Liver (tissue), 9 donors: ENCODE results near the gene GIMAP6. TPM values are rescaled to one million over a fixed set of nuclear protein-coding genes. Genes with fewer than 3 reads are reported as not detected.

Experiments used
- DNase-seq: peaks from one replicate; pipeline ENCODE4 v3.0.0-alpha.2; 2017; ENCODE audit warnings: low spot score
- H3K27ac ChIP-seq, 2 donors: one replicate each; pipeline ENCODE4 v1.7.0; 2013; ENCODE audit warnings: inconsistent platforms in 2 of 2, low read length in 2 of 2, control low read depth in 1 of 2, low read depth in 1 of 2, mild to moderate bottlenecking in 1 of 2
- H3K27me3 ChIP-seq, 4 donors: one replicate each; pipeline versions ENCODE4 v1.6.1 to v1.7.0; 2013; ENCODE audit warnings: low read length in 3 of 4, inconsistent platforms in 1 of 4, mild to moderate bottlenecking in 1 of 4, moderate library complexity in 1 of 4; ENCODE audit not compliant: control insufficient read depth in 4 of 4, insufficient read depth in 4 of 4
- H3K36me3 ChIP-seq, 4 donors: one replicate each; pipeline versions ENCODE4 v1.6.1 to v1.7.0; 2013; ENCODE audit warnings: low read length in 3 of 4, mild to moderate bottlenecking in 3 of 4, low read depth in 1 of 4, moderate library complexity in 1 of 4; ENCODE audit not compliant: control insufficient read depth in 4 of 4, insufficient read depth in 3 of 4
- H3K4me1 ChIP-seq, 4 donors: one replicate each; pipeline versions ENCODE4 v1.6.1 to v1.7.0; 2013; ENCODE audit warnings: low read length in 3 of 4, mild to moderate bottlenecking in 3 of 4, moderate library complexity in 1 of 4; ENCODE audit not compliant: control insufficient read depth in 4 of 4, insufficient read depth in 4 of 4
- H3K4me3 ChIP-seq, 3 donors: one replicate each; pipeline versions ENCODE4 v1.6.1 to v1.7.0; 2013; ENCODE audit warnings: low read length in 3 of 3, control low read depth in 1 of 3, low read depth in 1 of 3, mild to moderate bottlenecking in 1 of 3
- H3K9ac ChIP-seq, 2 donors: one replicate each; pipeline ENCODE4 v1.7.0; 2013; ENCODE audit warnings: low read length in 2 of 2, mild to moderate bottlenecking in 2 of 2, moderate library complexity in 2 of 2, control low read depth in 1 of 2, low read depth in 1 of 2
- H3K9me3 ChIP-seq, 4 donors: one replicate each; pipeline versions ENCODE4 v1.6.1 to v1.7.0; 2013; ENCODE audit warnings: low read length in 3 of 4; ENCODE audit not compliant: control insufficient read depth in 4 of 4
- EGR1 ChIP-seq, 2 donors: IDR thresholded peaks; 2 replicates each; pipeline ENCODE4 v1.6.1; 2016 to 2018; ENCODE audit warnings: antibody characterized with exemption in 2 of 2, low read depth in 2 of 2
- FOXA1 ChIP-seq: IDR thresholded peaks from 2 replicates; pipeline ENCODE4 v1.6.1; 2016; ENCODE audit warnings: antibody characterized with exemption
- FOXA2 ChIP-seq: IDR thresholded peaks from 2 replicates; pipeline ENCODE4 v1.6.1; 2016; ENCODE audit warnings: antibody characterized with exemption
- GABPA ChIP-seq, 2 donors: IDR thresholded peaks in 1 of 2; conservative IDR thresholded peaks in 1 of 2; 2 replicates each; pipeline ENCODE4 v1.6.1; 2016; ENCODE audit warnings: antibody characterized with exemption in 2 of 2, mild to moderate bottlenecking in 1 of 2, moderate library complexity in 1 of 2
- HNF4A ChIP-seq, 2 donors: conservative IDR thresholded peaks; 2 replicates each; pipeline ENCODE4 v1.6.1; 2016; ENCODE audit warnings: antibody characterized with exemption in 2 of 2, mild to moderate bottlenecking in 2 of 2
- JUND ChIP-seq, 2 donors: IDR thresholded peaks; 2 replicates each; pipeline ENCODE4 v1.6.1; 2016; ENCODE audit warnings: antibody characterized with exemption in 2 of 2
- NR2F2 ChIP-seq: IDR thresholded peaks from 2 replicates; pipeline ENCODE4 v1.6.1; 2016; ENCODE audit warnings: antibody characterized with exemption
- RAD21 ChIP-seq, 2 donors: IDR thresholded peaks; 2 replicates each; pipeline ENCODE4 v1.6.1; 2016; ENCODE audit warnings: antibody characterized with exemption in 2 of 2, mild to moderate bottlenecking in 2 of 2
- TAF1 ChIP-seq: conservative IDR thresholded peaks from 2 replicates; pipeline ENCODE4 v1.6.1; 2016; ENCODE audit warnings: antibody characterized with exemption, mild to moderate bottlenecking
- YY1 ChIP-seq: IDR thresholded peaks from 2 replicates; pipeline ENCODE4 v1.6.1; 2016; ENCODE audit warnings: antibody characterized with exemption, mild to moderate bottlenecking
- WGBS: extraction: QIAGEN DNeasy Blood & Tissue Kit; methylation state at CpG from one replicate; pipeline ENCODE4 v1.1.7; 2013; 5-methylcytosine and 5-hydroxymethylcytosine counted together
- polyA plus RNA-seq, 2 donors: library from polyadenylated mRNA; stranded (reverse) in 1 of 2; unstranded in 1 of 2; fragments of 200-250 nt in 1 of 2; fragments of >200 nt in 1 of 2; fragmentation: Nextera tagmentation in 1 of 2; extraction: Ambion mirVana in 1 of 2; gene quantifications; one replicate each; pipeline versions ENCODE4 v1.2.1 to v1.2.3, GENCODE V29; 2013 to 2015
- total RNA-seq, 2 donors: library from RNA; depleted of rRNA; stranded (reverse); fragments of >200 nt; gene quantifications; one replicate each; pipeline ENCODE4 v1.2.3, GENCODE V29; 2014
- TF ChIP-seq, protein P1 (sequence below): IDR thresholded peaks from 2 replicates; pipeline ENCODE4 v1.6.1; 2016; ENCODE audit warnings: antibody characterized with exemption
- TF ChIP-seq, protein P2 (sequence below): IDR thresholded peaks from 2 replicates; pipeline ENCODE4 v1.6.1; 2016; ENCODE audit warnings: antibody characterized with exemption, mild to moderate bottlenecking
- donor health status: healthy.
- donor health status: healthy.
- donor health status: healthy.
- donor health status: healthy.
- donor health status: healthy.

The GIMAP6 gene
- total and polyA plus RNA-seq, 4 donors = 2.0 to 17.5 (median 11.9) TPM

DNA sequence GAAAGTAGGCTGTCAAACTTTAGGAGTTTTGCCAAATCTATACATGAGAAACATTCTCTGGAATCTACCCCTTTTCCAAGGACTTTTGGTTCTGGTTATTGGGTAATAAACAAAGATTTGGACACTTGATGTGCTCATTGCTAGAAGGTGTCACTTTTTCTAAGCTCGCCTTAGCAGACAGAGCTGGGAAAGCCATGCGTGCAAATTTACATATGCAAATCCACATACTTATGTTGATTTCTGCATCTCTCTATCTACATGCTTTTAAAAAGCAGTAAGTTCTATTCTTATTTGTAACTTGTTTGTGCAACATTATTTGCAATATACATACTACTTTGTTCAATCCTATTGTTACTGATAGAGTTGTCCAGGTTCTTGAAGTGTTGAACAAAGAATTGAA, 22.5 kb upstream of the GIMAP6 start:
- TF ChIP-seq HNF4A (conservative IDR thresholded peaks at IDR 0.05) (no peak), EGR1 (IDR thresholded peaks at IDR 0.05; ENCODE audit: low read depth in 2 of 2) (no peak), GABPA (IDR thresholded peaks at IDR 0.05 in 1 of 2, conservative IDR thresholded peaks at IDR 0.05 in 1 of 2) (no peak), RAD21 (IDR thresholded peaks at IDR 0.05) (no peak), JUND (IDR thresholded peaks at IDR 0.05) (no peak), YY1 (no peak), TAF1 (no peak)
- TF ChIP-seq, protein P1, sequence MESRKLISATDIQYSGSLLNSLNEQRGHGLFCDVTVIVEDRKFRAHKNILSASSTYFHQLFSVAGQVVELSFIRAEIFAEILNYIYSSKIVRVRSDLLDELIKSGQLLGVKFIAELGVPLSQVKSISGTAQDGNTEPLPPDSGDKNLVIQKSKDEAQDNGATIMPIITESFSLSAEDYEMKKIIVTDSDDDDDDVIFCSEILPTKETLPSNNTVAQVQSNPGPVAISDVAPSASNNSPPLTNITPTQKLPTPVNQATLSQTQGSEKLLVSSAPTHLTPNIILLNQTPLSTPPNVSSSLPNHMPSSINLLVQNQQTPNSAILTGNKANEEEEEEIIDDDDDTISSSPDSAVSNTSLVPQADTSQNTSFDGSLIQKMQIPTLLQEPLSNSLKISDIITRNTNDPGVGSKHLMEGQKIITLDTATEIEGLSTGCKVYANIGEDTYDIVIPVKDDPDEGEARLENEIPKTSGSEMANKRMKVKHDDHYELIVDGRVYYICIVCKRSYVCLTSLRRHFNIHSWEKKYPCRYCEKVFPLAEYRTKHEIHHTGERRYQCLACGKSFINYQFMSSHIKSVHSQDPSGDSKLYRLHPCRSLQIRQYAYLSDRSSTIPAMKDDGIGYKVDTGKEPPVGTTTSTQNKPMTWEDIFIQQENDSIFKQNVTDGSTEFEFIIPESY = no peak
- Histone ChIP-seq H3K4me3 (no peak overlapping the region), H3K27ac (no peak overlapping the region), H3K4me1 (no peaks in the 10 kb centered on the region), H3K9ac (no peak overlapping the region), H3K27me3 (no peaks in the 10 kb centered on the region), H3K36me3 (no peaks in the 10 kb centered on the region), H3K9me3 (peaks cover 3 to 15% (median 7%) of the 10 kb centered on the region in 4 donors)
- no peak for DNase-seq
- 77% methylated on average over 2 of the region's 2 CpGs for WGBS

DNA sequence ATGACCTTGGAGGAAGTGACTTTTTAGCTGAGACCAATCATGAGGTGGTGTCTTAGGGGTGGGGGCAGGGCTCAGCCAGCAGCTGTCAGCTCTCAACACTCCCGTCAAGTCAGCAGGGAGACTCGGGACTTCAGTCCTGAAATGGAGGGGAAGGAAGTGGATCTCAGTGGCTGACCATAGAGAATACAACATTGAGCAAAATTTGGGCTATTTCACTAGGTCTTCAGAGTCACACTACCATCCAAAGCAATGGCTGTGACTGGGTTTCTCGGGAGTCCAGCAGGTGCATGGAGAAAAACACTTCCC, 16.8 kb upstream of the GIMAP6 start:
- no peak overlapping the region for H3K4me3 ChIP-seq
- TF ChIP-seq JUND (IDR thresholded peaks at IDR 0.05) (no peak), HNF4A (conservative IDR thresholded peaks at IDR 0.05) (no peak)
- TF ChIP-seq, protein P2, sequence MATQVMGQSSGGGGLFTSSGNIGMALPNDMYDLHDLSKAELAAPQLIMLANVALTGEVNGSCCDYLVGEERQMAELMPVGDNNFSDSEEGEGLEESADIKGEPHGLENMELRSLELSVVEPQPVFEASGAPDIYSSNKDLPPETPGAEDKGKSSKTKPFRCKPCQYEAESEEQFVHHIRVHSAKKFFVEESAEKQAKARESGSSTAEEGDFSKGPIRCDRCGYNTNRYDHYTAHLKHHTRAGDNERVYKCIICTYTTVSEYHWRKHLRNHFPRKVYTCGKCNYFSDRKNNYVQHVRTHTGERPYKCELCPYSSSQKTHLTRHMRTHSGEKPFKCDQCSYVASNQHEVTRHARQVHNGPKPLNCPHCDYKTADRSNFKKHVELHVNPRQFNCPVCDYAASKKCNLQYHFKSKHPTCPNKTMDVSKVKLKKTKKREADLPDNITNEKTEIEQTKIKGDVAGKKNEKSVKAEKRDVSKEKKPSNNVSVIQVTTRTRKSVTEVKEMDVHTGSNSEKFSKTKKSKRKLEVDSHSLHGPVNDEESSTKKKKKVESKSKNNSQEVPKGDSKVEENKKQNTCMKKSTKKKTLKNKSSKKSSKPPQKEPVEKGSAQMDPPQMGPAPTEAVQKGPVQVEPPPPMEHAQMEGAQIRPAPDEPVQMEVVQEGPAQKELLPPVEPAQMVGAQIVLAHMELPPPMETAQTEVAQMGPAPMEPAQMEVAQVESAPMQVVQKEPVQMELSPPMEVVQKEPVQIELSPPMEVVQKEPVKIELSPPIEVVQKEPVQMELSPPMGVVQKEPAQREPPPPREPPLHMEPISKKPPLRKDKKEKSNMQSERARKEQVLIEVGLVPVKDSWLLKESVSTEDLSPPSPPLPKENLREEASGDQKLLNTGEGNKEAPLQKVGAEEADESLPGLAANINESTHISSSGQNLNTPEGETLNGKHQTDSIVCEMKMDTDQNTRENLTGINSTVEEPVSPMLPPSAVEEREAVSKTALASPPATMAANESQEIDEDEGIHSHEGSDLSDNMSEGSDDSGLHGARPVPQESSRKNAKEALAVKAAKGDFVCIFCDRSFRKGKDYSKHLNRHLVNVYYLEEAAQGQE = no peak
- DNase-seq = no peak
- H3K36me3 ChIP-seq = no peaks in the 10 kb centered on the region
- H3K4me1 ChIP-seq = no peaks in the 10 kb centered on the region
- H3K27ac ChIP-seq = no peak overlapping the region
- no peaks in the 10 kb centered on the region for H3K27me3 ChIP-seq
- WGBS = 60% methylated on average over 3 of the region's 3 CpGs
- no peaks in the 10 kb centered on the region for H3K9me3 ChIP-seq
- no peak overlapping the region for H3K9ac ChIP-seq

DNA sequence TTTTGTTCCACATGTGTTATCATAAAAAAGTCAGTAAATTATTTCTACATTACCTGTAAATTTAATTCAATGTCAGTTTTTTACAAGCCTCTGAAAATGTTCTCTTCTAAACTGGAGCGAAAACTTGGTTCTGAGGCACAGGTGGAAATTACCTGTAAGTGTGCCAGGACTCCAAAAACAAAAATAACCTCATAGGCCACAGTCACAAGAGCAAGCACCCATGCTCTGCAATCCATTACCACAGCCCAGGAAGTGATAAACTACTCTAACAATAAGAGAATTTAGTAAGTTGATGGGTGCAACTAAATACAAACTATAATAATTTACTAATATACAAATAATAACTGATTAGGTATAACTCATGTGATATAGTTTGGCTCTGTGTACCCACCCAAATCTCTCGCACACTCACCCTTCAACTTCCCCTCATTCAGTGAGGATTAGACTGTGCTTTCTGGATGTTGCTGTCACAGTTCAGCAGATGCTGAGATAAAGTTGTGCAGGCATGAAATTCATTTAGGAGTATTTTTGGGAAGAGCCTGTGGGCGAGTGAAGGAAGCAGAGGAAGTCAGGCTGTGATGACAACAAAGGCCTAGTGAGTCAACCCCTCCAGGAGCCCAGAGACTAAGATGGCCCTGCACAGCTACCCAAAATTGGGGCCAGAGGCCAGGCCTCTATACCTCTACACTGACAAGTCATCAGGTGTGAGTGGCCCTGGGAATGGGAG, 16.3 kb upstream of the GIMAP6 start:
- 69% methylated on average over 3 of the region's 3 CpGs for WGBS
- no peaks in the 10 kb centered on the region for H3K27me3 ChIP-seq
- H3K9me3 ChIP-seq = no peaks in the 10 kb centered on the region
- H3K36me3 ChIP-seq = no peaks in the 10 kb centered on the region
- H3K4me3 ChIP-seq = no peak overlapping the region
- DNase-seq = no peak
- H3K9ac ChIP-seq = no peak overlapping the region
- no peaks in the 10 kb centered on the region for H3K4me1 ChIP-seq
- TF ChIP-seq RAD21 (IDR thresholded peaks at IDR 0.05) (no peak), FOXA1 (no peak), NR2F2 (no peak), FOXA2 (no peak)
- TF ChIP-seq, protein P2 = no peak
- H3K27ac ChIP-seq = no peak overlapping the region
